Activated T-cell treated with anti-CD3 and anti-CD28 coated beads for 24 hours (primary cell): Measurements from ENCODE around the gene SOWAHB.

Experiments used
- DNase-seq: peaks from one replicate; pipeline ENCODE4 v3.0.0-alpha.2; 2020; ENCODE audit warnings: low read depth

SOWAHB gene, protein sequence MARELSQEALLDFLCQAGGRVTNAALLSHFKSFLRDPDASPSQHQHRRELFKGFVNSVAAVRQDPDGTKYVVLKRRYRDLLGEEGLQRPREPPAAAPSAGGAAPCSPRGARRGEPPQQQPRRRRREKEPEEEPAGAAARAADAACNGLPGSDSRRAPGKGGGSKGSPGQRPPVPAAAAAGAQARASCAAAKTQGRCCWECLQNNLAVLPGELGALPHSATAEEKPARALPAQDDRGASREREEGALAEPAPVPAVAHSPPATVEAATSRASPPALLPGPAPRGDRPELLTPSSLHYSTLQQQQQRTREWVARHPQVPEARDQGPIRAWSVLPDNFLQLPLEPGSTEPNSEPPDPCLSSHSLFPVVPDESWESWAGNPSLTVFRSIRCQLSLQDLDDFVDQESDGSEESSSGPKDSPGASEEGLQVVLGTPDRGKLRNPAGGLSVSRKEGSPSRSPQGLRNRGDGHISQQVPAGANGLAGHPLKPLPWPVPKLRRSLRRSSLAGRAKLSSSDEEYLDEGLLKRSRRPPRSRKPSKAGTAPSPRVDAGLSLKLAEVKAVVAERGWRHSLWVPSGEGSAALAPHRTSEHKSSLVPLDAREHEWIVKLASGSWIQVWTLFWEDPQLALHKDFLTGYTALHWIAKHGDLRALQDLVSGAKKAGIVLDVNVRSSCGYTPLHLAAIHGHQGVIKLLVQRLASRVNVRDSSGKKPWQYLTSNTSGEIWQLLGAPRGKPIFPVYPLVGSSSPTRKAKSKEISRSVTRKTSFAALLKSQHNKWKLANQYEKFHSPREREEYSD

DNA sequence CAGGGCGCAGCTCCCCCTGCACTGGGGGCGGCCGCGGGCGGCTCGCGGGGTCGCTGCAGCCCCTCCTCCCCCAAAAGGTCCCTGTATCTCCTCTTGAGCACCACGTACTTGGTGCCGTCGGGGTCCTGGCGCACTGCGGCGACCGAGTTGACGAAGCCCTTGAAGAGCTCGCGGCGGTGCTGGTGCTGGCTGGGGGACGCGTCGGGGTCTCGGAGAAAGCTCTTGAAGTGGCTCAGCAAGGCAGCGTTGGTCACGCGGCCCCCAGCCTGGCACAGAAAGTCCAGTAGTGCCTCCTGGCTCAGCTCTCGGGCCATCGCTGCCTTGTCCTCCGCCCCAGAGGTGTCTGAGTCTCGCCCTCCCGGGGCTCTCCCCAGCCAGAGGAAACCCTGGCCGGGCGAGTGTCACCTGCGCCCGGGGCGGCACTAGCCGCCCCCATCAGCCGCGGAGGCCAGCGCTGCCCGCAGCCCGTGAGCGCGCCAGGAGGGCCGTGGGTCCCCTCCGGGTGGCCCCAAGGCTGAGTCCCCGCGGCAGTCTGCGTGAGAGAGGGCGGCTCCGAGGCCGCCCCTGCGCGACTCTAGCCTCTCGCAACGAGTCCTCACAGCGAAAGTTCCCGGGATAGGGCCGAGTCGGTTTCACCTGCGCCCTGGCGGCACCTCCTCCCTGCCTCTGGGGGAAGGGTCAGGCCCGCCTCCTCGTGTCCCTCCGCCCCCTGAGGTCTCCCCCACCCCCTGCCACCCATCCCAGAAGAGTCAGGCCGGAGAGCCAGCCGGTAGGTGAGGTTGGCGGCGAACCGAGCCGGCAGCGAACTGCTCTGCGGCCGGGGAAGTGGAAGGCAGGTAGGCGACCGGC lies at the start of gene SOWAHB:
TSS of gene SOWAHB (minus strand) at position 609 of the 849 bp plus-strand sequence. CDS start at position 314, 295 bp downstream.
- DNase-seq, result no peak

DNA sequence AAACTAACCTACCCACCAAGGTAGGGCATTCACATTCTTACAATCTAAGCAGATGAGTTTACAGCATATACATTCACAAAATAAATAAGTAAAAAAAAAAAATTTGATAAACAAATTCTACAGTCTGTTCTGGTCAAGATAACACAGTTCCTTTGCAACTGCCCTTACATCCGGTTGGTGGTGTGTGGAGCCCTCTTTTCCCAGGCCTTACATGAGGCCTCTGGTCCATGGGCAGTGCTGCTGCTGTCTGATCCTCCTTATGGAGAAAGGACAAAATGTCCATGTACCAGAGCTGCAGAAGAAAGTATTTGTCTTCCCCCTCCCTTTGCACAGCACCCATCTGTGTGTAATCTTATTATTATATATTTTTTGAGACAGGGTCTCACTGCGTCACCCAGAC lies 49.4 kb upstream of the SOWAHB start:
- no peak for DNase-seq

DNA sequence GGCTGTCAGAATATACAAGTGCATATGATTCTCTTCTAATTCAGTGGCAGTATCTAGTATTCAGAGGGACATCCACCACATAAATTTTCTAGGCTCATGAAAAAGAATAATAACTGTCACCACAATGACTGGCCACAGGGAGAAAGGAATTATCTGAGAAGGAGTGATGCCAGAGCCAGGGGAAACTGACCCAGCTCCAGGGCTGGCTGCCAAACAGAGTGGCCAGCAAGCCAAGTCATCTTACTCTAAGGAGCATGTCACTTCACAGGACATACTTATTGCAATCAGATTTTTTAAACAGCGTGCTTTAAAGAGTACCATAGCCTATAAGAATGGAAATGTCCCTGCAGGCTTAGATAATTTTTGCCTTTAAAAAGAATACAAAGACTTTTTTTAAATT lies 45.8 kb upstream of the SOWAHB start:
- no peak for DNase-seq

DNA sequence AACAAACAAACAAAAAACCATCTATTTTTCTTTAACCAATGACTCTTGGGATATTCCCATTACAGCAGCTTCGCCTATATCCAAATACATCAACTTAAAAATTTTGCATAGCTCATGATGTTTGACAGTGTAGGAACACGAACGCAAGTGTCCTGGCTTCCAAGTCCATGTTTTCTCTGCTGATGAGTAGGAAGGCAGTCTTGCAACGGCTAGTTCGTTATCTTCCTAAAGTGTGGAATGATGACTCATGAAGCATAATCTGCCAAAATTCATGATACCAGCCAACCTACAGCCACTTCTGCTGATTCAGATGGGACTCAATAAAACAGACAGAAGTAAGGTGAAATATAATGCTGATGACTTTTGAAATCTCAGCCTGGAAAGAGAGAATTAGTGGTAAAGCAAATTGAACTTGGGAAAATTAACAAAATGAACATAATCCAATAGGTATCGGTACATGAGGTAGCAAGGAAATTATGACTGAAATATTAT lies 45.2 kb upstream of the SOWAHB start:
- DNase-seq, result no peak

DNA sequence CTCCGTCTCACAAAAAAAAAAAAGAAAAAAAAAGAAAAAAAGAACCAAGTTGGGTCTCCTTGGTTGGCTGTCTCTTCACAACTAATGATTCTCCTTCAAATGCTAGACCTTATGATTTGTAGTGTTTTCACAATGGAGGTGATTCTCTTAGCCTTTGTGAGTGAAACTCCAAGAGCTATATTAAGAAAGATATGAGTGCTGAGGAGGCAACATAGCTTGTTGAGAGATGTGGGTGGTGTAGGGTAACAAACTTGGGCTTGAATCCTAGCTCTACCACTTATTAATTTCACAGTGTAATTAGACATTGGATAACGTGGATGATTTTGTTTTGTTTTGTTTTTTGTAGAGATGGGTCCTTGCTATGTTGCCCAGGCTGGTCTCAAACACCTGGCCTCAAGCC lies 41.2 kb upstream of the SOWAHB start:
- no peak for DNase-seq

DNA sequence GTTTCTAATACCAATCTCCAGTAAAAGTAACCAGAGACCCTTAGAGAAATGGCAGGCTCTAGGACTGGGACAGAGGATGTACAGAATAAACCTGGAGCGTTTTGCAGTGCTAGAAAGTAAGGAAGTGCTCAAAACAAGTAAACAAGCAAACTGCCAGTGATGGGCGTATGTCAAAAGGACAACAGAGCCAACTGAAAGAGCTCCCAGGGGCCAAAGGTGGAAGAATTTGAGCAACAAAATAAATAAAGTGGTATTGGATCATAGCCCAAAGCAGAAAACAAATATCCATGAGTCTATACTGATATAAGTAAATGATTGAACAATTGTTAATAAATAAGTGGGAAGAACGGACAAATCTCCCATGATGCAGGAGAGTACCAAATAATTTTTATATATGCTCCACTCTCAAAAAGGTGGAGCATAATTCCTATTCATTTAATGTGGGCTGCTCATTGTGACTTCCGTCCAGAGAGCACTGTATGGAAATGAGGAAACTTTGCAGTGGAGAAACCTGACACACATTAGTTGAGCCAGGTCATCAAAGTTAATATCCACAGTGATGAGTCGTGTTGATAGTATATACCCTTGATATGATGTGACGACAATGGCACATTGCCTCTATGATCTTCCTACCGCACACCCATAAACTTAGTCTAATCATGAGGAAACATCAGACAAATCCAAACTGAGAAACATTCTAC lies 33.8 kb upstream of the SOWAHB start:
- no peak for DNase-seq

DNA sequence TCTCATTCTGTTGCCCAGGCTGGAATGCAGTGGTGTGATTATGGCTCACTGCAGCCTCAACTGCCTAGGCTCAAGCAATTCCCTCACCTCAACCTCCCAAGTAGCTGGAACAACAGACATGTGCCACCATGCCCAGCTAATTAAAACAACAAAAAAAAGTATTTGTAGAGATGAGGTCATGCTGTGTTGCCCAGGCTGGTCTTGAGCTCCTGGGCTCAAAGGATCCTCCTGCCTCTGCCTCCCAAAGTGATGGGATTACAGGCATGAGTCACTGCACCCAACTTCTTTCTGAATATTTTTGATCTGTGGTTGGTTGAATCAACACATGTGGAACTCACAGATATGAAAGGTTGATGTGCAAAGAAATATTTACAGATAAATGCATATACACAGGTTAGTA lies 33.1 kb upstream of the SOWAHB start:
- no peak for DNase-seq

DNA sequence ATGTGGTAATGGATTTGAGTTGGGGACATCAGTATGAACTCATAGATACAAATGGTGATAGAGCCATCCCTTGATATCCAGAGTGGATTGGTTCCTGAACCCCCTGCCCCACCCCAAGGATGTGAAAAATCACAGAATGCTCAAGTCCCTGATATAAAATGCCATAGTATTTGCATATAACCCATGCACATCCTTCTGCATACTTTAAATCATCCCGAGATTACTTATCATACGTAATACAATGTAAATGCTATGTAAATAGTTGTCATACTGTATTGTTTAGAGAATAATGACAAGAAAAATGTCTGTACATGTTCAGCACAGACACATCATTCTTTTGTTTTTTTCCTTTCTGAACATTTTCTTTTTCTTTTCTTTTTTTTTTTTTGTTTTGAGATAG lies 32.7 kb upstream of the SOWAHB start:
- DNase-seq, result no peak

DNA sequence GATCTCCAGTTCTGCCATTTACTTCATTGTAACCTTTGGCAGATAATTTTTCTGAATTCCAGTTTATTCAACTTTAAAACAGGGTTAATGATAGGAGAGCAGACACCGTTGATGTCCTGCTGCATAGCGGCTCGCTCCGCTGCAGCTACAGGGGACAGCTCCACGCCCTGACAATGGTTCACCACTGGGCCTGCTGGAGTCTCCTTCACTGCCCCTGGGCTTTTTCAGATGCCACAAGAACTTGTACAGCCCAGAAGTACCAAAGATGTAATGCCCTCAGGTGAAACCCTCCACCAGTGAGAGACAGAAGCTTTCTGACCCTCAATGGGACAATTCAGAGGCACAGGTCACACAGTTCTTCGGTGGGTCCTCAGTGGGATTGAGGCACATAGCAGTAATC lies 28.9 kb upstream of the SOWAHB start:
- DNase-seq, result no peak

DNA sequence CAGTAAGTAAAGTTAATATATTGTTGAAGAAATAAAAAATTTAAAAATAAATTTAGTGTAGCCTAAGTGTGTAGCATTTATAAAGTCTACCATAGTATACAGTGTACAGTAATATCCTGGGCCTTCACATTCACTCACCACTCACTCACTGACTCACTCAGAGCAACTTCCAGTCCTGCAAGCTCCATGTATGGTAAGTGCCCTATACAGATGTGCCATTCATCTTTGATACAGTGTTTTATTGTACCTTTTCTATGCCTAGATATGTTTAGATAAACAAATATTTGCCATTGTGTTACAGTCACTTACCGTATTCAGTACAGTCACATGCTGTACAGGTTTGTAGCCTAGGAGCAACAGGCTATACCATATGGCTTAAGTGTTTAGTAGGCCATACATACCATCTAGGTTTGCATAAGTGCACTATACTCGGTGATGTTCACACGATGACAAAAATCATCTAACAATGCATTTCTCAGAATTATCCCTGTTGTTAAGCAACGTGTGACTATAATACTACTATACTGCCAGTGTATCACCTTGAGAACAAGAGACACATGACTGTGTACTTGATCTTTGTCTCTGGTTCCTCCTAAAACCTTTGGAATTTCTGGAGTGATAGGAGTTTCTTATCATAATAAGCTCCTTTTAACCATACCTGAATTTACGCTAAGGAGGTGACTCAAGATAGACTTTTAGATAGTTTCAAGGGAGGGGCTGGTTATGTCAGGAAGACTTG lies 25.8 kb upstream of the SOWAHB start:
- no peak for DNase-seq

DNA sequence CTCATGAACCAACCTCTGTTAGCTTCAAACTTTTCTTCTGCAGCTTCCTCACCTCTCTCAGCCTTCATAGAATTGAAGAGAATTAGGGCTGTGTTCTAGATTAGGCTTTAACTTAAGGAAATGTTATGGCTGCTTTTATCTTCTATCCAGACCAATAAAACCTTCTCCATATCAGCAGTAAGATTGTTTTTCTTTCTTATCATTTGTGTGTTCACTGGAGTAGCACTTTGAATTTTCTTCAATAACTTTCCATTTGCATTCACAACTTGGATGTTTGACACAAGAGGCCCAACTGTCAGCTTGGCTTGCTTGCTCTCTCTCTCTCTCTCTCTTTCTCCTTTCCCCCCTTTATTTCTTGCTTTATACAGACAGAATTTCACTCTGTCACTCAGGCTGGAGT lies 22.8 kb upstream of the SOWAHB start:
- no peak for DNase-seq

DNA sequence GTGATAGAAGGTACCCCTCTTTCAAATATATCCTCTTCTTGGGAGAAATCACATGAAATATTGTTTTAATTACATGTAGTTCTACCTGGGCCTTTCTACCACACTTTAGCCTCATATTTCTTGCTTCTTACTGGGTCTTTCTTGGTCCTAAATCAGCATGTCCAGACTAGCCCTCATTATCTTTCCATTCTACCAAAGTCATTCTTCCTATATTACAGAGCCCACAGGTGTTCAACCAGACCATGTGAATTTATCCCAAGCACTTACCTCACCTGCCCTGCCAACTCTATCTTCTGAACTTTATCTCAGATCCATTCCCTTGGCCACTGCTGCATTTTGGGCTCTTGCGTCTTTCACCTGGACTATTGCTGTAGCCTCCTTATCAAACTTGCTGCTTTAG lies 11.8 kb upstream of the SOWAHB start:
- no peak for DNase-seq

DNA sequence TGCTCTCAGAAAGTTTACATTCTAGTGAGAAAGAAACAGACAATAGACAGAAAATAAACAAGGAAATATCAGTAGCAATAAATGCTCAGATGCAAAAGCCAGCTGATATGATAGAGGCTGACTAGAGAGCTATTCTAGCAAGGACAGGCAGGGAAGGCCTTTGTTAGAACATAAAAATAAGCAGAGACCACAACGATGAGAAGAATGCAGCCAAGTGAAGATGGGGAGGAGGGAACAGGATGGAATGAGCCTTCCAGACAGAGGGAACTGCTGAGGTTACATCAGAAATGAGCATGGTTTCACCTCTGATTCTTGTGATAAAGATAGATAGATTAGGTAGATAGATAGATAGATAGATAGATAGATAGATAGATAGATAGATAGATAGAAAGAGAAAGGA lies 7.6 kb upstream of the SOWAHB start:
- no peak for DNase-seq

DNA sequence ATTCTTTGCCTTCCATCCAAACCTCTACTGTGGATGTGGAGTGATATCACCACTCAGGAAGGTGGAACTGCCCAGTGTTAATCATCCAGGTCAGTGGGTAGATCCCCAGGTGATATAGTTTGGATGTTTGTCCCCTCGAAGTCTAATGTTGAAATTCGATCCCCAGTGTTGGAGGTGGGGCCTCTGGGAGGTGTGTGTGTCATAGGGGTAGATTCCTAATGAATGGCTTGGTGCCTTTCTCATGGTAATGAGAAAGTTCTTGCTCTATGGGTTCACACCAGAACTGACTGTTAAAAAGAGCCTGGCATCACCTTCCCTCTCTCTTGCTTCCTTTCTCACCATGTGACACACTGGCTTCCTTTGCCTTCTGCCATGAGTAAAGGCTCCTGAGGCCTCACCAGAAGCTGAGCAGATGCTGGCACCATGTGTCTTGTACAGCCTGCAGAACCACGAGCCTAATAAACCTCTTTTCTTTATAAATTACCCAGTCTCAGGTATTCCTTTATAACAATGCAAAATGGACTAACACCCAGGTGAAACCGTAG lies 6.8 kb upstream of the SOWAHB start:
- DNase-seq, result no peak

DNA sequence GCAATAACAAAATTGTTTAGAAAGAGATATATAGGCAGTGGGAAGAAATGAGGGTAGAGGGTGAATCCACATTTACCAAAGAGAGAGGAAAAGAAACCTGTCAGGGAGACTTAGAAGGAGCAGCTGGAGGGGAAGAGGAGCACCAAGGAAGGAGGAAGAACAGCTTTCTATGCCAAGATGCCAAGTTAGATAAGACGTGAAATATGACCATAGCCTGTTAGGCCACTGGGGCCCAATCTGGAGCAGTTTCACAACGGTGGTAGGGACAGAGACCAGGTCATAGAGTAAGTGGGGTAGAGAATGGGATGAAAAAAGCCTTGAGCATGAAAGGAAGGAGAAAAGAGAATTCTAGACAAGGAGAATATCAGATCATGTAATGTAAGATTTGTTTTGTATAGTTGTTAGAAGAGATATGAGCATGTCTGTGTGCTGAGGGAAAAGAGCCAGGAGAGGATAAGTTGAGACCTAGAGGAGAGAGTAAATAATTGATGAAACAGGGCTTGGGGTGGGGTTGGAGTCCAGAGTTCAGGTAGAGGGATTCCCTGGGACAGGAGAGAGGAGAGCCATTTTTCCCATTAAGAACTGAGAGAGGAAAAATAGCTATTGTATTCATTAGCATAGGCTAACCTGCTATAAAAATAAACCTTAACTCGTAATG lies 4.4 kb upstream of the SOWAHB start:
- no peak for DNase-seq

DNA sequence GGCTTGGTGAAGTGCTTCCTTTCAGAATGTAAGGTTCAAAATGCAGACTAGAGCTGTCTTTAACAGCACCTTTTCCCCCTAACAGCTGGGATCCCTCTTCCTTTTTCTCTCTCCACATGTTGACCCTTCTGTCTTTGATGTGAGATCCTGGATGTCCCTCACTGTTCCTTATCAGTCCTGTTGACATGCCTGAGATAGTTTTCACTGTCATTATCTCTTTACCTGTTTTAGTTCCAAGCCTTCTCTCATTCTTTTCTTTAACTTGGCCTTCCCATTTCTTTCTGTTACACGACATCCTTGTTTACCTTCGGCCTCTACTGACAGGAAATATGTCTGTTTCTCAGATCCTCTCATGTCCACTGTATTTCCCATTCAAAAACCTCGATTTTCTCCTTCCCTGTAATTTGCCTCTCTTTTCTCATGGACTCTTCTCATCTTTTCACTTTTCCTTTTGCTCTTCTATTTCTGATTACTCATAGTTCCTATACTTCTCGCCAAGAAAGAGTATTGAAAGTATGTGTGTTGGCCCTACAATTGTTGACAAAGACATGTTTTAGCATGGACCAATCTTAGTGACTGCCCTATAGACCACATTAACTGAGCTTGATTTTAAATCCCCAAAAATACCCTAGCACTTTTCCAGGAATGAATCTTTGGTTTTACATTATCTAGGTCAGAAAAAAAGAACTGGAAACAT lies 1.2 kb upstream of the SOWAHB start:
- DNase-seq, result no peak

DNA sequence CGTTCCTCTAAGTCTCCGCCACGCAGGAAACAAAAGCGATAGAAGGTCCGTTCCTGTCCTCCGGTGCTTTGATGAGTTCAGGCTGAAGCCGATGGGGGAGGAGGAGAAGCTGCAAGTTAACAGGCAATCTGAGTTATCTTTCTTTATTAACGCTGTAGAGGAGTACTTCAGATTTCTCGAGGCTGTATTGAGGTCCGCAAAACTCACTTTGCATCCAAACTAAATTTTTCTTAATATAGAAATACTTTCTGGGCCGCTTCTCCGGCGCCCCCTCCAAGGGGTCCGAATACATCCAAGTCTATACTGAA lies 395 bp upstream of the SOWAHB start:
- DNase-seq, result no peak

DNA sequence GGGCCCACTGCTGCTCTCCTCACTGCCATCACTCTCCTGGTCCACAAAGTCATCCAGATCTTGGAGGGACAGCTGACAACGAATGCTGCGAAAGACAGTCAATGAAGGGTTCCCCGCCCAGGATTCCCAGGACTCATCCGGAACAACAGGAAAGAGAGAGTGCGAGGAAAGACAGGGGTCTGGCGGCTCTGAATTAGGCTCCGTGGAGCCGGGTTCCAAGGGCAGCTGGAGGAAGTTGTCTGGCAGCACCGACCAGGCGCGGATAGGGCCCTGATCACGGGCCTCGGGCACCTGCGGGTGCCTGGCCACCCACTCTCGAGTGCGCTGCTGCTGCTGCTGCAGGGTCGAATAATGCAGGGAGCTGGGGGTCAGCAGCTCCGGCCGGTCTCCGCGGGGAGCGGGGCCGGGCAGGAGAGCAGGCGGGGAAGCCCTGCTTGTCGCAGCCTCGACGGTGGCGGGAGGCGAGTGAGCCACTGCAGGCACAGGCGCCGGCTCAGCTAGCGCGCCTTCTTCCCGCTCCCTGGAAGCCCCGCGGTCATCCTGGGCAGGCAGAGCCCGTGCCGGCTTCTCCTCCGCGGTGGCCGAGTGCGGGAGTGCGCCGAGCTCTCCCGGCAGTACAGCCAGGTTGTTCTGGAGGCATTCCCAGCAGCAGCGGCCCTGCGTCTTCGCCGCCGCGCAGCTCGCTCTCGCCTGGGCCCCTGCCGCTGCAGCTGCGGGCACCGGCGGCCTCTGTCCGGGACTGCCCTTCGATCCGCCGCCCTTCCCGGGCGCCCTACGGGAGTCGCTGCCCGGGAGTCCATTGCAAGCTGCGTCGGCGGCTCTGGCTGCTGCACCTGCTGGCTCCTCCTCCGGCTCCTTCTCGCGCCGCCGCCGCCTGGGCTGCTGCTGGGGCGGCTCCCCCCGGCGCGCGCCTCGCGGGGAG lies 1.1 kb downstream of the SOWAHB start:
- DNase-seq, result no peak

DNA sequence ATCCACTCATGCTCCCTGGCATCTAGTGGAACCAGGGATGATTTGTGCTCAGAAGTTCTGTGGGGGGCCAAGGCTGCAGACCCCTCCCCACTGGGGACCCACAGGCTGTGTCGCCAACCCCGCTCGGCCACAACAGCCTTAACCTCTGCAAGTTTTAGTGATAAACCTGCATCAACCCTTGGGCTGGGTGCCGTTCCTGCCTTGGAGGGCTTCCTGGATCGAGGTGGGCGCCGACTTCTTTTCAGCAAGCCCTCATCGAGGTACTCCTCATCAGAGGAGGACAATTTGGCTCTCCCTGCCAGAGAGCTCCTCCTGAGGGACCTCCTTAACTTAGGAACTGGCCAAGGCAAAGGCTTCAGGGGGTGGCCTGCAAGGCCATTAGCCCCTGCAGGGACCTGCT lies 1.9 kb downstream of the SOWAHB start:
- no peak for DNase-seq
